GM19438 (cell line): ENCODE measurements around the gene KRT28.
"Not testable (repeated sequence)": the region's sequence is repeated elsewhere in the genome, so short reads cannot be mapped to it uniquely, and the experiment has no call there.

Experiments used
- ATAC-seq: cut with Tn5 transposase; IDR thresholded peaks from one replicate; pipeline ENCODE4 v1.9.1; 2021; ENCODE audit warnings: low read depth; ENCODE audit not compliant: unreplicated experiment

Gene KRT28

DNA sequence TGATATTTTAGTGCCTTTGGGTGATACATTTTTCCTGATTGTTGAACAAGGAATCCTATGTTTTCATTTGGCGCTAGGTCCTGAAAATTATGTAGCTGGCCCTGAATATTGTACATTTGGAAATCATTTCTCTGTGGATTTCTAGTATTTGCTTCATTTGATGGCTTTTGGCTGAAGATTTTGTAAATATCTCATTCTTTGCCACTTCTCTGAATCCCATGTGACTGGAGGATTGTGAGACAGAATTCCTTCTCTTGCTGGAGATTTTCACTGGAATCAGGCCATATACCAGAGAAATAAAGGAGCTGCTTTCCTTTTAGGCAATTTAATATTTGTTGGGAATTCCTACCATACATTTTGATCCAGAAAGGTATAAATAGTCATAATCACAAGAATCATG is 8.6 kb downstream of the KRT28 start:
- ATAC-seq: no peak

DNA sequence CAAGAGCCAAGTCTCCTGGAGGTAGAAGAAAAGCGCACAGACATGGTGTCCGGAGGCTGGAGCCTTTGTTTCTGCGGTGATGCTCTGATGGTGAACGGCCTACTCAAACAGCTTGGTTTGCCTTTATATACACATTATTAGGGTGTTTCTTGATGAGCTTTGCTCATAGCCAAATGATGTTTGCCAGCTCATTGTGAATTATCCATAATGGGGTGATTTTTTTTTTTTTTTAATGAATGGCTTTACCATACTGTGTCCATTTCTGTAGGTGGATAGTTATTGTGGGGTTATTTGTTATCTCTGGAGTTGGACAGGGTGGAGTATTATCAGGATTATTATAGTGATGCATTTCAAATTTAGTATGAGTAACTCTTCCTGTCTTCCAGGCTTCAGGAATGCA is 17.3 kb downstream of the KRT28 start, which contains the start of gene KRT27:
Gene KRT27, minus strand, starts transcription at position 101 of the 400 bp plus-strand sequence. Its CDS starts 57 bp downstream, at position 44.
- no peak for ATAC-seq

DNA sequence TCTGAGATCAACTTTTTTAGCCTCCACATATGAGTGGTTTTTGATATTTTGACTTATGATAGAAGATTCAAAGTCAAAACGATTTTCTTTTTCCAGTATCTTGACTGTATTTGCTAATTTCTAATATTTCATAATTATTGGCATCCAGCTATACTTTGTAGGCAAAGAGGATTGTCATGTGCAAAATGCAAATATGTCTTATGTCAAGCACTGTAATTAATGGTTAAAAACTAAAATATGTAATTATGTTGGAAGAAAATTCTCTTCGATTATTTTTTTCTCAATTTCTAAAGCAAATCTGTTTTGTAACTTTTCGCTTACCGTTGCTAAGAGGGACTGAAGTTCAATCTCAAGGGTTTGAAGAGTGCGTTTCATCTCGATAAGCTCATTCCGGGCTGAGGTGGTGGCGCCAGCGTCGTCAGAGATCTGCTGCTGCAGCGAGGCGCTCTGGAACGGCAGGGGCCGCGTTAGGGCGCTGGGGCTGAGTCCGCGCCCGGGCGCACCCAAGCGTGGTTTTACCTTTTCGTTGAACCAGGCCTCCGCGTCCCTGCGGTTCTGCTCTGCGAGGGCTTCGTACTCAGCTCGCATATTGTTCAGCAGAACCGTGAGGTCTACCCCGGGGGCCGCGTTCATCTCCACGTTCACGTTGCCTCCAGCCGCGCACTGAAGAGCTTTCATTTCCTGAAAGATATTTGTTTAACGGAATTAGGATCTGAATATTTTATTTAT is 20.4 kb downstream of the KRT28 start:
- no peak for ATAC-seq

DNA sequence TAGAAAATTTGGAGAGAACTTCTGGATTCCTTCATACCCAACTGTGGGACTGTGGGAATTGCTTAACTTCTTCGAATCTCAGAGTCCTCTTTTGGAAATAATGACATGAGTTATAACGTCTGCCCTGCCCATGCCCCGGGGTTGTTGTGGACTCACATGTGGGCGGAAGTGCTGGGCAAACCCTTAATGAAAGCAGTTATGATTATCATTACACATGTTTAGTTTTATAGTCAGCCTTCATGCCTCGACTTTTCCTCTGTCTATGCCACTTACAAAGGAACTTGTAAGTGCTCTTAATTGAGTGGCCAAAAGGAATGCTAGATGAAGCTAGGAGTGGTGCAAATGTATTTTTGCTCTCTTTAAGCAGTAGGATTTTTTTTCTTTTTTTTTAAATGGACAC is 21.3 kb downstream of the KRT28 start:
- no peak for ATAC-seq

DNA sequence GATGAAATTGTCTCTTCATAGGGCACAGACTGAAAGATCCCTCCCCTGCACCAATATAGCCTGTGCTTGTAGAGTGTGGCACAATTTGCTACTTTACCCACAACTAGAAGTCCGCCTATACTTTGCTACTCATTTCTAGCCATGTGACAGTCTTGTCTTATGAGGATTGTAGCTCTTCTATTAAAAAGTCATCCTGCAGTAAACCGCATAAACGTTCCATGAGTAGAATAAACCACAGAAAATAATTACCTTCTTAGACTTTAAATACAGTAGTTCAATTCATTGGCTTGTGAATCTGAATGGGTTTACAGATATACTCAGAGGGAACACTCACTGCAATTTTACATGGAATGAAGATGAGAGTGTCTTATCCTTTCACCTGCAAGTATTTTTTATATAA is 21.8 kb downstream of the KRT28 start:
- ATAC-seq: no peak

DNA sequence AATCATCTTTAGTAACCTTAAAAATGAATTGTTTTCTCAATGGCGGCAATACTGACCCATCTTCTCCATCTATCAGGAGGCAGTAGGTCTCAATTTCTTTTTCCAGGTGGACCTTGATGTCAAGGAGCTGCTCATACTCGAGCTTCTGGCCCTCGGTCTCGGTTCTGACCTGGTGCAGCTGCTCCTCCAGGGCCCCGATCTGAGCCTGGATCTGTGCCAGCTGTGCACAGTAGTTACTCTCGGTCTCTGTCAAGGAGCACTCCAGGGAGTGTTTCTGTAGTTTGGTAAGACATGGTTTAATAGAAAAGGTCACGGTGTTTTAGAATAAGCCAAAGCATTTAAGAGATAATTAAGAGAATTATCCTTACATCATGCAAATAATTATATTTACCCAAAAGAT is 22.3 kb downstream of the KRT28 start:
- no peak for ATAC-seq

DNA sequence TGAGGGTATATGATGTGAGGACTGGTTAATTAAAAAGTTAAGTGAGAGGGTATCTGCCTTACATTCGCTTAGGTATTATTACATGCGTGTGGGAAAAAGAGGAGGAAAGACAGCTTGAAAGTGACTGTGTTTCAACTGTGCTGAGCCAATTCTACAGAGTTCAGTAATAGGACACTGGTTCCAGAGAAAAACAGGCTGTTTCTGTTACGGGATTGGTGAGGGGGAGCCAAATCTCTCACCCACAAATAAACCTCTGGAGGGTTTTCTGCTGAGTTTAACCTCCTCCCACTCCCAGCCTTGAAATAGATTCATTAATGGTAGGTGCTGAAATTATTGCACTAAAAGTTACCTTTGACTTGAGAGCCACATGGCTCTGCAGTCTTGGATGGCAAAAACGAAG is 23.8 kb downstream of the KRT28 start:
- no peak for ATAC-seq

DNA sequence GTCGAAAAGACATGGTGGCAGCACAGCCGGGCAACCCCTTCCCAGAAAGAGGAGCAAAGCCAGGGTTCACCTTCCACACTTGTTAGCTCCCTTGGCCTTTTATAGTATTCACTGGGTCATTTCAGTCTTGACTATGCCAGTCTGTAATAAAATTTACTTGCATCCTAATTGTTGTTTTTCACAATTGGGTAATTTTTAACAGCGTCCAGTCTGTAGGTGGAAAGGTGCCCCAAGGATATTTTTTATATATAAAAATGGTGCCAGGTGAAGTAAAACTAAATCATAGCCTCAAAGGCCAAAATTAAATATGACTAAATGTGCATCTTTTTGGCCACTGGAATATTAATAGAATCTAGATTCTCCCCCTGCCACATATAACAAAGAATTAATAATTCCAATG is 27.7 kb downstream of the KRT28 start, which contains the start of gene KRT26:
Gene KRT26, minus strand, starts transcription at position 101 of the 400 bp plus-strand sequence. Its CDS starts 88 bp downstream, at position 13.
- no peak for ATAC-seq

DNA sequence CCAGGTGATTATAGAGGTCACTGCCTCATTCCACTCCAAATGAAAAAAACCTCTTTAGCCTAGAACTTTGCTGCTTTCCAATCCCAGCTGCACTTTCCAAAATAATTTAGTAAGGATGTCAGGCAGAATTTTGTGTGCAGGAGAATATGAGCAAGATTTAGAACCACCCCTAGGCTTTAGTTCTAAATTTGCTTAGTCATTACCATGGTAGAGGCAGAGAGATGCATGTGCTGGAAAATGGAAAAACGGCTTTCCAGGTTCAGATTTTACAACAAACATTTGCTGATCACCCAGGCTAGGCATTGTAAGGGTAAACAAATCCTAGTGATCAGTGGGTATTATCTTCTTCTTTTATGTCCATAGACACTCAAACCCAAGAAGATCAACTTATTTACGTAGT is 34.1 kb downstream of the KRT28 start:
- ATAC-seq: no peak

DNA sequence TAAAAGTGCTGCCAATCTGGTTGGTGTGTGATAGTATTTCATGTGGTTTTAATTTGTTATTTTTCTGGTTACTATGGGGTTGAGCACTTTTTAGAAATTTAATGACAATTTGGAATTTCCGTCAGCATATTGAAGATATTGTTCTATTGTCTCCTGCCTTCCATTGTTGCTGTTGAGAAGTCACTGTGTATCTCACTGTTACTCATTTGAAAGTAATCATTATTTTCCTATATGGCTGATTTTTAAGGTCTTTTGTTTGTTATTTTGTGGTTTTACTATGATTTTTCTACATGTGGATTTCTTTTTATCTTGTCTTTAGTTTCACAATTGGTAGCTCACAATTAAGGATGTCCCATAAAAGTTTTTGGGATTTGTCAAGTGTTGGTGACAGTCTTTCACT is 36.0 kb downstream of the KRT28 start:
- no peak for ATAC-seq

DNA sequence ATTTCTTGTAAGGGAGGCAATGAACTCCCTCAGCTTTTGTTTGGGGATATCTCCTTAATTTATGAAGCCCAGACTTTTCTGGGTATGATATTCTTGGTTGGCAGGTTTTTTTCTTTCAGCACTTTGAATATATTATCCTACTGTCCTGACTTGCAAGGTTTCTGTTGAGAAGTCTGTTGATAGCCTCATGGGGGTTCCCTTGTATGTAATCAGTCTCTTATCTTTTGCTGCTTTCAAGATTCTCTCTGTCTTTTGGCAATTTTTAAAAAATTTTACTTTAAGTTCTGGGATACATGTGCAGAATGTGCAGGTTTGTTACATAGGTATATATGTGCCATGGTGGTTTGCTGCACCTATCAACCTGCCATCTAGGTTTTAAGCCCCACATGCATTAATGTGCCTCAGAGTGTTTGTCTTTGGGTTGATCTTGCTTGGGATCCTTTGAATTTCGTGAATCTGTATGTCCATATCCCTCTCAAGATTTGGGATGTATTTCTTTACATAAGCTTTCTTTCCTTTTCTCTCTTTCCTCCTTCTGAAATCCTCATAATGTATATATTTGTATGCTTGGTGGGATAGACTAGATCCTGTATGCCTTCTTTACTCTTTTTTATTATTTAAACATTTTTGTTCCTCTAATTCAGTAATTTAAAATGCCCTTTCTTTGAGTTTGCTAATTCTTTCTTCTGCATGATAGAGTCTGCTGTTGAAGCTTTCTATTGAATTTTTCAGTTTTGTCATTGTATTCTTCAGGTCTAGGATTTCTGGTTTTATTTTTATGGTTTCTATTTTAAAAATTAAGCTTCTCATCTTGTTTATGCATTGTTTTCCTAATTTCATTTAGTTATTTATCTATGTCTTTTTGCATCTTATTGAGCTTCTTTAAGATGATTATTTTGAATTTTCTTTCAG is 39.4 kb downstream of the KRT28 start:
- no peak for ATAC-seq

DNA sequence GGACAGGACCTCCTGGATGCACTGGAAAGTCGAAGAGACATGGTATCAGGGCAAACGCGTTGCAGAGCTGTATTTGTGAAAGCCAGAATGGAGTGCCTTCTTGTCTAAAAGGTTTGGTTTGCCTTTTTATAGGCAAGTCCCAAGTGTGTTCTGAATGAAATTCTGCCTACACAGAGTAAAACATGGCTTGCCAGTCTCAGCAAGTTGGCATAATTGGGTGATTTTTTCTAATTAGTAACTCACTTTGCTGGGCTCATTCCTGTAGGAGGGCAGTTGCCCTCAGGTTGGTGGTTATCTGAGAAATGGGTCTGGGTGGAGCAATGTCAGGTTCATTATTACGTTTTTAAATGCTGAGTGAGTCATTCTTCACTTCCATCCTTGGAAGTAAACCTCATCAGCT is 44.5 kb downstream of the KRT28 start, which contains the start of gene KRT25:
Gene KRT25, minus strand, starts transcription at position 101 of the 400 bp plus-strand sequence. Its CDS starts 60 bp downstream, at position 41.
- no peak for ATAC-seq

DNA sequence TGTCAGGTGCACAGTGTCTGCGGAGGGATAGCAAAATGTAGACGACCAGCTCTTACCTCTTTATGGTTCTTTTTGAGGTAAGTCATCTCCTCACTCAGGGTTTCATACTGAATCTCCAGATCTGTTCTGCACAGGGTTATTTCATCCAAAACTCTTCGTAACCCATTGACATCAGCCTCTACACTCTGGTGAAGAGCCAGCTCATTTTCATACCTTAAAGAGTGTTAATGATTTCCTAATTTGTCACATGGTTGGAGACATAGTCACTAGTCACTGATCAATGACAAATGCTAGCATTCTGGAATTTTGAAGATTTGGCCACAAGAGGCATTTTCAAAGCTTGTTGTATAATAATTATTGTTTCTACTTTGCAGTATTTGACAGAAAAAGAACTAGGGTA is 46.0 kb downstream of the KRT28 start:
- ATAC-seq: no peak

DNA sequence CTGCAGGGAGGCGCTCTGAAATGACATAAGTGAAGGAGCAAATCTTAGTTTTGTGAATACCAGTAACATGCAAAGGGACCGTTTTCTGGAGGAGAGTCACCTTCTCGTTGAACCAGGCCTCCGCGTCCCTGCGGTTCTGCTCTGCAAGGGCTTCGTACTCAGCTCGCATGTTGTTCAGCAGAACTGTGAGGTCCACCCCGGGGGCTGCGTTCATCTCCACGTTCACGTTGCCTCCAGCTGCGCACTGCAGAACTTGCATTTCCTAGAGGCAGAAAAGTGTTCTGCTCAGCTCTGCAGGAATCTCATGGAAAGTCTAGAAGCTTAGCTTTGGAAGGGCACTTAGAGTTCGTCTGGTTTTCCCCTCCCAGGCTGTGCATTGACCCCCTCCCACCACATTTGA is 48.7 kb downstream of the KRT28 start:
- ATAC-seq: no peak

DNA sequence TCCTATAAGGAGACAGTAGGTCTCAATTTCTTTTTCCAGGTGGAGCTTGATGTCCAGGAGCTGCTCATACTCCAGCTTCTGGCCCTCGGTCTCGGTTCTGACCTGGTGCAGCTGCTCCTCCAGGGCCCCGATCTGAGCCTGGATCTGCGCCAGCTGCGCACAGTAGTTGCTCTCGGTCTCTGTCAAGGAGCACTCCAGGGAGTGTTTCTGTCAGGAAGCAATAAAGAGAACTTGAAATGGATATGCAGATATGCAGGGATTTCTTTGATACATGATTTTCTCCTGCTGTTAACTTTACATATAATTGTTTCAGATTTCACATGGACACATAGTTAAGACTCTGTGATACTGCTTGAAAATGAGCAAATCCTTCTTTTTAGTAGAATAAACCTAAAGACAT is 49.4 kb downstream of the KRT28 start:
- no peak for ATAC-seq

DNA sequence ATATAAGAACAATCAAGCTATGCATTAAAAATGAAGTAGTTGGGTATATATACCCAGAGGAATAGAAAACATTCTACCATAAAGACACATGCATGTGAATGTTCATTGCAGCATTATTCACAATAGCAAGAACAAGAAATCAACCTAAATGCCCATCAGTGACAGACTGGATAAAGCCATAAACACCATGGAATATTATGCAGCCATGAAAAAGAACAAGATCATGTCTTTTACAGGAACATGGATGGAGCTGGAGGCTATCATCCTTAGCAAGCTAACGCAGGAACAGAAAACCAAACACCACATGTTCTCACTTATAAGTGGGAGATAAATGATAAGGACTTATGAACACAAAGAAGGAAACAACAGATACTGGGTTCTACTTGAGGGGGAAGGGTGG is 51.1 kb downstream of the KRT28 start:
- ATAC-seq: not testable (repeated sequence)
